ENCODE results near the gene TFEB. TPM values are rescaled to one million over a fixed set of nuclear protein-coding genes. Genes with fewer than 3 reads are reported as not detected.

Gene TFEB
- total and polyA plus RNA-seq, 7 donors, result 16.1 to 65.2 (median 40.9) TPM

- peaks cover 0 to 21% (median 10%) of the 10 kb centered on the region in 3 donors for H3K27me3 ChIP-seq (ENCODE audit: insufficient read depth in 3 of 3, low read length in 2 of 3)
- no peak overlapping the region for H3K4me3 ChIP-seq
- H3K27ac ChIP-seq, result no peak overlapping the region
- TF ChIP-seq CTCF (IDR thresholded peaks at IDR 0.05), result no peak
- intact Hi-C loops (cut with DNase I), result no loop called here
- WGBS, 3 donors, result 57 to 77% (median 57%) methylated on average over 10 of the region's 10 CpGs
- no peak for ATAC-seq
- H3K9me3 ChIP-seq, result no peaks in the 10 kb centered on the region
- no peaks in the 10 kb centered on the region for H3K36me3 ChIP-seq (ENCODE audit: insufficient read depth in 1 of 2, low read depth in 1 of 2)
- no peaks in the 10 kb centered on the region for H3K4me1 ChIP-seq
- no peak for DNase-seq
Measured at GRCh38 chr6:41649596-41649995, 85.8 kb downstream of the TFEB start.

- intact Hi-C loops (cut with DNase I), result no loop called here
Measured at GRCh38 chr6:41648921-41649320, 86.5 kb downstream of the TFEB start.

GRCh38 chr6:41648070-41648585, 87.3 kb downstream of the TFEB start:
- no peak for TF ChIP-seq CTCF (IDR thresholded peaks at IDR 0.05)

More at GRCh38 chr6:41648921-41649320, 86.5 kb downstream of the TFEB start:
- WGBS, 3 donors, result 31 to 61% (median 43%) methylated on average over 5 of the region's 5 CpGs
- DNase-seq (no peak), ATAC-seq (no peak)
- Histone ChIP-seq H3K4me1 (no peaks in the 10 kb centered on the region), H3K36me3 (ENCODE audit: insufficient read depth in 1 of 2, low read depth in 1 of 2) (no peaks in the 10 kb centered on the region), H3K27me3 (ENCODE audit: insufficient read depth in 3 of 3, low read length in 2 of 3) (peaks cover 0 to 21% (median 10%) of the 10 kb centered on the region in 3 donors), H3K27ac (no peak overlapping the region), H3K9me3 (no peaks in the 10 kb centered on the region), H3K4me3 (no peak overlapping the region)
- no peak for TF ChIP-seq CTCF (IDR thresholded peaks at IDR 0.05)

GRCh38 chr6:41647061-41647511, 88.3 kb downstream of the TFEB start:
- H3K9me3 ChIP-seq, result no peaks in the 10 kb centered on the region
- H3K4me1 ChIP-seq, result no peaks in the 10 kb centered on the region
- intact Hi-C loops (cut with DNase I), result no loop called here
- H3K4me3 ChIP-seq, result no peak overlapping the region
- H3K27ac ChIP-seq, result no peak overlapping the region
- no peak for TF ChIP-seq CTCF (IDR thresholded peaks at IDR 0.05)
- peaks cover 0 to 28% (median 11%) of the 10 kb centered on the region in 3 donors for H3K27me3 ChIP-seq (ENCODE audit: insufficient read depth in 3 of 3, low read length in 2 of 3)
- ATAC-seq, result peak in 1 of 4 donors; percentile 31
- WGBS, 3 donors, result 45 to 62% (median 55%) methylated on average over 9 of the region's 9 CpGs
- no peak for DNase-seq
- no peaks in the 10 kb centered on the region for H3K36me3 ChIP-seq (ENCODE audit: insufficient read depth in 1 of 2, low read depth in 1 of 2)

More at GRCh38 chr6:41648070-41648585, 87.3 kb downstream of the TFEB start:
- DNase-seq (no peak), ATAC-seq (no peak)
- Histone ChIP-seq H3K9me3 (no peaks in the 10 kb centered on the region), H3K4me1 (no peaks in the 10 kb centered on the region), H3K36me3 (ENCODE audit: insufficient read depth in 1 of 2, low read depth in 1 of 2) (no peaks in the 10 kb centered on the region), H3K4me3 (no peak overlapping the region), H3K27me3 (ENCODE audit: insufficient read depth in 3 of 3, low read length in 2 of 3) (peaks cover 0 to 21% (median 10%) of the 10 kb centered on the region in 3 donors), H3K27ac (no peak overlapping the region)
- 44 to 62% (median 50%) methylated on average over 7 of the region's 7 CpGs for WGBS, 3 donors
- intact Hi-C loops (cut with DNase I), result no loop called here

Measured in psoas muscle (tissue), 8 donors.